ENCODE results near the gene TECR.

GRCh38 chr19:14497228-14497921, 32.0 kb upstream of the TECR start:
- TF ChIP-seq CTCF (IDR thresholded peaks at IDR 0.05) (no peak), POLR2A (IDR thresholded peaks at IDR 0.05) (no peak)

Measured in lower leg skin (tissue), 3 donors.